ENCODE measurements around the gene RAB11B.
A peak's percentile ranks its signal among the peaks of the same experiment; 100 is the strongest.
"Not testable (repeated sequence)": the region's sequence is repeated elsewhere in the genome, so short reads cannot be mapped to it uniquely, and the experiment has no call there.

RAB11B gene

GRCh38 chr19:8370176-8371010 is 19.8 kb upstream of the RAB11B start:
- no peak for FAIRE-seq
- no peak for DNase-seq (ENCODE audit: low spot score)

DNA sequence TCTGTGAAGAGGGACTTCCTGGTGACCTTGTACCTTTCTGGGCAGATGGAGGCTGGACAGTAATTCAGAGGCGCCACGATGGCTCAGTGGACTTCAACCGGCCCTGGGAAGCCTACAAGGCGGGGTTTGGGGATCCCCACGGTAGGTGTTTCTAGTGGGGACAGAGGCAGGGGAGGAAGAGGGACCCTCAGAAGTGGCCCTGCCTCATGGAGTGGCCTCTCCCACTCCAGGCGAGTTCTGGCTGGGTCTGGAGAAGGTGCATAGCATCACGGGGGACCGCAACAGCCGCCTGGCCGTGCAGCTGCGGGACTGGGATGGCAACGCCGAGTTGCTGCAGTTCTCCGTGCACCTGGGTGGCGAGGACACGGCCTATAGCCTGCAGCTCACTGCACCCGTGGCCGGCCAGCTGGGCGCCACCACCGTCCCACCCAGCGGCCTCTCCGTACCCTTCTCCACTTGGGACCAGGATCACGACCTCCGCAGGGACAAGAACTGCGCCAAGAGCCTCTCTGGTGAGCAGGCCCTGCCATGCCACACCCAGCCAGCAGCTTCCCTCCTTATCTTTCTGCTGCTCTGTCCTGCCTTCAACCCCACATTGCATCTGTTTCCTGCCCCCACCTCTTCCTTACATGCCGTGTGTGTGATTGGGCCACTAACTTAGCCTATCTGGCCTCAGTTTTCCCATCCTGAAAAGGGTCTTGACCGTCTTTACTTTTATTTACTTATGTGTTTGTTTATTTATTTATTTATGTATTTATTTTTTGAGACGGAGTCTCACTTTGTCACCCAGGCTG is 19.0 kb upstream of the RAB11B start:
- FAIRE-seq (no peak), DNase-seq (ENCODE audit: low spot score) (no peak)

- no peak for DNase-seq (ENCODE audit: low spot score)
- no peak for FAIRE-seq
Observed at GRCh38 chr19:8373867-8374813, 16.0 kb upstream of the RAB11B start.

DNA sequence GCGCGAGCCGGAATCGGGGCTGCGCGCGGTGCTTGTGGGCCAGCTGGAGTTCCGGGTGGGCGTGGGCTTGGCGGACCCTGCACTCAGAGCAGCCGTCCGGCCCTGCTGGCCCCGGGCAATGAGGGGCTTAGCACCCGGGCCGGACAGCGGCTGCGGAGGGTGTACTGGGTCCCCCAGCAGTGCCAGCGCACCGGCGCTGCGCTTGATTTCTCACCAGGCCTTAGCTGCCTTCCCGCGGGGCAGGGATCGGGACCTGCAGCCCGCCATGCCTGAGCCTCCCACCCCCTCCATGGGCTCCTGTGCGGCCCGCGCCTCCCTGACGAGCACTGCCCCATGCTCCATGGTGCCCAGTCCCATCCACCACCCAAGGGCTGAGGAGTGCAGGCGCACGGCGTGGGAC is 14.4 kb upstream of the RAB11B start:
- not testable (repeated sequence) for FAIRE-seq; DNase-seq (ENCODE audit: low spot score)

DNA sequence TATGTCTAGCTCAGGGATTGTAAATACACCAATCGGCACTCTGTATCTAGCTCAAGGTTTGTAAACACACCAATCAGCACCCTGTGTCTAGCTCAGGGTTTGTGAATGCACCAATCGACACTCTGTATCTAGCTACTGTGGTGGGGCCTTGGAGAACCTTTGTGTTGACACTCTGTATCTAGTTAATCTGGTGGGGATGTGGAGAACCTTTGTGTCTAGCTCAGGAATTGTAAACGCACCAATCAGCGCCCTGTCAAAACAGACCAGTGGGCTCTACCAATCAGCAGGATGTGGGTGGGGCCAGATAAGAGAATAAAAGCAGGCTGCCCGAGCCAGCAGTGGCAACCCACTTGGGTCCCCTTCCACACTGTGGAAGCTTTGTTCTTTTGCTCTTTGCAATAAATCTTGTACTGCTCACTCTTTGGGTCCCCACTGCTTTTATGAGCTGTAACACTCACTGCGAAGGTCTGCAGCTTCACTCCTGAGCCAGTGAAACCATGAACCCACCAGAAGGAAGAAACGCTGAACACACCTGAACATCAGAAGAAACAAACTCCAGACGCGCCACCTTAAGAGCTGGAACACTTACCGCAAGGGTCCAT is 13.7 kb upstream of the RAB11B start:
- DNase-seq (ENCODE audit: low spot score); FAIRE-seq: not testable (repeated sequence)

DNA sequence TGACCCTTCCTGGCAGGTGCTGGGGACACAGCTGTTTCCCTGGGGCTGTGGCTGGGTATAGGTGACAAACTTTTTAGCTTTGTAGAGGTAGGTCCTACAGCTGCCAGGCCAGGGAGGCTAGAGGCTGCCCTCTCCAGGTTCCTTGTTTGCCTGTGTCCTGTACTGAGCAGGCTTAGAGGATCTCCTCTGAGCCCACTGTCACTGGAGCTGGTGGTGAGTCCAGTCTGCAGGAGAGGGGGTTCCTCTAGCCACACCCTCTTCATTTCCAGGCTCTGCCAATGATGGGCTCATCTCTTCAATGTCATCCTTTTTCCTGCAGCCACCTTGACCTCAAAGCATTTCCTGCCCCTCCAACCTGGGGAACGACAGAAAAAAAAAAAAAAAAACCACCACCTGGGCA is 12.6 kb upstream of the RAB11B start:
- DNase-seq (ENCODE audit: low spot score) (no peak), FAIRE-seq (no peak)

- FAIRE-seq; DNase-seq (ENCODE audit: low spot score): not testable (repeated sequence)
Observed at GRCh38 chr19:8379156-8379891, 10.8 kb upstream of the RAB11B start.

DNA sequence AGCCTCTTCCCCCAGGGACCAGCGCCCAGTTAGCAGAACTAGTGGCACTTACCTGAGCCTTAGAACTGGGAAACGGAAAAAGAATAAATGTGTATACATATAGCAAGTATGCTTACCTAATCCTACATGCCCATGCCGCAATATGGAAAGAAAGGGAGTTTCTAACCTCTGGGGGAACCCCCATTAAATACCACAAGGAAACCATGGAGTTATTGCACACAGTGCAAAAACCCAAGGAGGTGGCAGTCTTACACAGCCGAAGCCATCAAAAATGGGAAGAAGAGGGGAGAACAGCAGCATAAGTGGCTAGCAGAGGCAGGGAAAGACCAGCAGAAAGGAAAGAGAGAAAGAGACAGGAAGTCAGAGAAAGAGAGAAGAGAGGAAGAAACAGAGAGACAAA is 5.6 kb upstream of the RAB11B start:
- not testable (repeated sequence) for FAIRE-seq; DNase-seq (ENCODE audit: low spot score)

- not testable (repeated sequence) for DNase-seq (ENCODE audit: low spot score); FAIRE-seq
Observed at GRCh38 chr19:8385103-8385502, 5.1 kb upstream of the RAB11B start.

GRCh38 chr19:8385566-8385965 is 4.6 kb upstream of the RAB11B start:
- DNase-seq (ENCODE audit: low spot score); FAIRE-seq: not testable (repeated sequence)

DNA sequence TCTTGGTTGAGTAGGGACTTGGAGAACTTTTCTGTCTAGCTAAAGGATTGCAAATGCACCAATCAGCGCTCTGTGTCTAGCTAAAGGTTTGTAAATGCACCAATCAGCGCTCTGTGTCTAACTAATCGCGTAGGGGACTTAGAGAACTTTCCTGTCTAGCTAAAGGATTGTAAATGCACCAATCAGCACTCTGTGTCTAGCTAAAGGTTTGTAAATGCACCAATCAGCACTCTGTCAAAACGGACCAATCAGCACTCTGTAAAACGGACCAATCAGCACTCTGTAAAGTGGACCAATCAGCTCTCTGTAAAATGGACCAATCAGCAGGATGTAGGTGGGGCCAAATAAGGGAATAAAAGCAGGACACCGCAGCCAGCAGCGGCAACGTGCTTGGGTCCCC is 3.7 kb upstream of the RAB11B start:
- not testable (repeated sequence) for FAIRE-seq; DNase-seq (ENCODE audit: low spot score)

DNA sequence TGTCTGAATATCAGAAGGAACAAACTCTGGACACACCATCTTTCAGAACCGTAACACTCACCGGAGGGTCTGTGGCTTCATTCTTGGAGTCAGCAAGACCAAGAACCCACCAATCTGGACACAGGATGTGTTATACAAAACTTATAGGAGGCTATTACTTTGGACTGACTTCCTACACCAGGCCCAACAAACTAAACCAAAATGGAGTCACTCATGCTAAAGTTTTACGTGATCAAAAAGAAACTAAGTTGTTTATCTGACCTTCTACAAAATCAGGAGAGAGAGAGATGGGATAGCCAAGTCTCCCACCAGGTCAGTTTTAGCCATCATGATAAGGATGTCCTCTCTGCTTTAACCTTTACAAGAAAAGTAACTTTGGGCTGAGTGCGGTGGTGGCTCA is 3.2 kb upstream of the RAB11B start:
- FAIRE-seq (no peak), DNase-seq (ENCODE audit: low spot score) (no peak)

GRCh38 chr19:8387688-8388611 is 2.2 kb upstream of the RAB11B start:
- no peak for DNase-seq (ENCODE audit: low spot score)
- FAIRE-seq: no peak

GRCh38 chr19:8388612-8388958 is 1.6 kb upstream of the RAB11B start:
- no peak for DNase-seq (ENCODE audit: low spot score)
- FAIRE-seq: no peak

DNA sequence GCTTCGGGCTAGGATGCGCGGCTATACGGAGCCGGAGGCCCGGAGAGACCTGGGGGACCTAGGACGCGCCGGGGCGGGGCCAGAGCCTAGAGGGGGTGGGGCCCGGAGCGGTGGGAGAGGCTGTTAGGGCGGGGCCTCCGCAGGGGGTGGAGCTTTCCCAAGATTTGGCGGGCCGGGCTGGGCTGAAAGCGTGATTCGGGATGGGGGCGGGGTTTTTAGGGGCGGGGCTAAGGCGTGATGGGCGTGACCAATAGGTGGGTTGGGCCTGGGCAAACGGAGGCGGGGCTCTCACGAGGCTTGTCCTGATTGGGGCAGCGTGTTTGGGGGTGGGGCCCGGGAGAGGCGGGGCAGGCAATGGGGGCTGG is 439 bp downstream of the RAB11B start:
- DNase-seq (ENCODE audit: low spot score): peak; percentile 85
- no peak for FAIRE-seq

DNA sequence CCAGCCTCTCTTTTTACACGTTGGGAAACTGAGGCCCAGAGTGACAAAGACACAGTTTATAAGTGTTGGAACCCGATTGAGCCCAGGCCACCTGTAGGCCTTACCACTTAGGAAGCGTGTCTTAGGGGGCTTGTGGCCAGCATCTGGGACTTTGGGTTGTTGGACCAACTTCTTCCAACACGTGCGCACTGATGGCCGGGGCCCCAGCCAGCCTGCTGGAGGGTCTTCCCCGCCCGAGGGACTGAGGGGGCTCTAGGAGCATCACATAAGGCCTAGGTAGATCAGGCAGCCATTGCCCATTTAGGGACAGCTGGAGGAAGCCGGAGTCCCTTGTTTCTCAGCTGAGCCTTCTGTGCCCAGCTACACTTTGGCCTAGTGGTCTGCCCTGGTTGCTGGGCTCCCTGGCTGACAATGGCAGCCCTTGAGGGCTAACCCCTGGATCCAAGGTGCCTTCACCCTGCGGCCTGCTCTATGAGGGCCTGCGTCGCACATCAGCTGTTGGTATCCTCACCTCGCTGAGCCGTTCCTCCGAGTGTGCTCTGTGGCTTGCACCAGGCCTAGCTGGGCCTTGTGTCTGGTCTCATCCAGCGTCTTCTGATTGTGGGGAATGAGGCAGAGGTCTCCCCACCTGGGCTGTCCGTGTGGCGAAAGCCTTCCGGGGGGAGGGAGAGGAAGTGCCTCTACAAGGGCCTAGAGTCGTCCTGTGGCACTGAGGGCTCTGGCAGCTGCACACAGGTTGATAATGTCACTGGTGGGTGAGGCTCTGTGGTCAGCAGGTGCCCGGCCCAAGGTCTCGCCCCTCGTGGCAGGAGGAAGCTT is 1.2 kb downstream of the RAB11B start:
- DNase-seq (ENCODE audit: low spot score) (no peak), FAIRE-seq (no peak)

GRCh38 chr19:8392017-8392591 is 1.9 kb downstream of the RAB11B start:
- FAIRE-seq (no peak), DNase-seq (ENCODE audit: low spot score) (no peak)

Measured in urothelium cell line (cell line).